Measurements from ENCODE around the gene XYLT2. TPM values are rescaled to one million over a fixed set of nuclear protein-coding genes. Genes with fewer than 3 reads are reported as not detected.
A peak's percentile ranks its signal among the peaks of the same experiment; 100 is the strongest.

XYLT2 gene
- total and polyA plus RNA-seq, 2 donors: 16.2 to 19.5 TPM

GRCh38 chr17:50364061-50364458 is 18.1 kb downstream of the XYLT2 start:
- H3K27ac ChIP-seq (ENCODE audit: low read depth in 1 of 2, low read length in 1 of 2): no peak overlapping the region
- H3K4me3 ChIP-seq (ENCODE audit: low read length in 2 of 2): no peak overlapping the region
- no peak for DNase-seq (ENCODE audit: low read depth in 6 of 9, low spot score in 9 of 9)
- H3K27me3 ChIP-seq (ENCODE audit: control insufficient read depth in 2 of 2, insufficient read depth in 1 of 2, low read length in 1 of 2): no peaks in the 10 kb centered on the region
- peaks cover 0 to 22% of the 10 kb centered on the region in 2 donors for H3K4me1 ChIP-seq (ENCODE audit: control insufficient read depth in 2 of 2, insufficient read depth in 2 of 2, low read length in 2 of 2)
- H3K9me3 ChIP-seq (ENCODE audit: control insufficient read depth in 2 of 2, insufficient read depth in 1 of 2, low read length in 1 of 2): no peaks in the 10 kb centered on the region
- WGBS: 91% methylated on average over 4 of the region's 4 CpGs
- peaks cover 65 to 68% of the 10 kb centered on the region in 2 donors for H3K36me3 ChIP-seq (ENCODE audit: control insufficient read depth in 2 of 2, insufficient read depth in 2 of 2, low read length in 1 of 2)

DNA sequence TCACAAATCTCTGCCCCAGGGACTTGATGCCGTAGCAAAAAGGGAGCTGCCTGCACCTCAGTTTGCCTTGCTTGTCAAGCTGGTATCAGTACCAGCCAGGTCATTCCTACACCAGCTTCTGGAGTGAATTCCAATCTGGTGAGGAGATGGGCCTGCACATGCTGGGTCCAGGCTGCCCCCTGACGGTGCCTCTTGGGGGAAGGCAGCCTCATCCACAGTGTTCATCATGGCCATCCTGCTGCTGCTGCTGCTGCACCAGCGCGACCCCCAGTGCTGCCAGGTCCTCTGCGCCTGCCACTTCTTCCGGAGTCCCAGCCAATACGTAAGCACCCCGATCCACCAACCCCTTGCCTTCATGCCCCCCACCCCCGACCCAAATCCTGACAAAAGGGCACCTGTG is 18.8 kb downstream of the XYLT2 start:
- no peaks in the 10 kb centered on the region for H3K27me3 ChIP-seq (ENCODE audit: control insufficient read depth in 2 of 2, insufficient read depth in 1 of 2, low read length in 1 of 2)
- peaks cover 60 to 67% of the 10 kb centered on the region in 2 donors for H3K36me3 ChIP-seq (ENCODE audit: control insufficient read depth in 2 of 2, insufficient read depth in 2 of 2, low read length in 1 of 2)
- H3K9me3 ChIP-seq (ENCODE audit: control insufficient read depth in 2 of 2, insufficient read depth in 1 of 2, low read length in 1 of 2): no peaks in the 10 kb centered on the region
- peaks cover 0 to 19% of the 10 kb centered on the region in 2 donors for H3K4me1 ChIP-seq (ENCODE audit: control insufficient read depth in 2 of 2, insufficient read depth in 2 of 2, low read length in 2 of 2)
- no peak for DNase-seq (ENCODE audit: low read depth in 6 of 9, low spot score in 9 of 9)
- H3K4me3 ChIP-seq (ENCODE audit: low read length in 2 of 2): no peak overlapping the region
- H3K27ac ChIP-seq (ENCODE audit: low read depth in 1 of 2, low read length in 1 of 2): no peak overlapping the region
- WGBS: 96% methylated on average over 9 of the region's 9 CpGs

GRCh38 chr17:50365165-50365564 is 19.2 kb downstream of the XYLT2 start:
- peaks cover 60 to 68% of the 10 kb centered on the region in 2 donors for H3K36me3 ChIP-seq (ENCODE audit: control insufficient read depth in 2 of 2, insufficient read depth in 2 of 2, low read length in 1 of 2)
- no peaks in the 10 kb centered on the region for H3K9me3 ChIP-seq (ENCODE audit: control insufficient read depth in 2 of 2, insufficient read depth in 1 of 2, low read length in 1 of 2)
- no peak for DNase-seq (ENCODE audit: low read depth in 6 of 9, low spot score in 9 of 9)
- no peak overlapping the region for H3K4me3 ChIP-seq (ENCODE audit: low read length in 2 of 2)
- H3K4me1 ChIP-seq (ENCODE audit: control insufficient read depth in 2 of 2, insufficient read depth in 2 of 2, low read length in 2 of 2): peaks cover 0 to 17% of the 10 kb centered on the region in 2 donors
- 96% methylated on average over 2 of the region's 2 CpGs for WGBS
- no peak overlapping the region for H3K27ac ChIP-seq (ENCODE audit: low read depth in 1 of 2, low read length in 1 of 2)
- no peaks in the 10 kb centered on the region for H3K27me3 ChIP-seq (ENCODE audit: control insufficient read depth in 2 of 2, insufficient read depth in 1 of 2, low read length in 1 of 2)

GRCh38 chr17:50365649-50366393 is 19.9 kb downstream of the XYLT2 start:
- WGBS: 94% methylated on average over 14 of the region's 14 CpGs
- Histone ChIP-seq H3K27ac (ENCODE audit: low read depth in 1 of 2, low read length in 1 of 2) (no peak overlapping the region), H3K4me1 (ENCODE audit: control insufficient read depth in 2 of 2, insufficient read depth in 2 of 2, low read length in 2 of 2) (peaks cover 0 to 11% of the 10 kb centered on the region in 2 donors), H3K36me3 (ENCODE audit: control insufficient read depth in 2 of 2, insufficient read depth in 2 of 2, low read length in 1 of 2) (peaks cover 59 to 68% of the 10 kb centered on the region in 2 donors), H3K4me3 (ENCODE audit: low read length in 2 of 2) (no peak overlapping the region), H3K27me3 (ENCODE audit: control insufficient read depth in 2 of 2, insufficient read depth in 1 of 2, low read length in 1 of 2) (no peaks in the 10 kb centered on the region), H3K9me3 (ENCODE audit: control insufficient read depth in 2 of 2, insufficient read depth in 1 of 2, low read length in 1 of 2) (no peaks in the 10 kb centered on the region)
- DNase-seq (ENCODE audit: low read depth in 6 of 9, low spot score in 9 of 9): no peak

- Histone ChIP-seq H3K36me3 (ENCODE audit: control insufficient read depth in 2 of 2, insufficient read depth in 2 of 2, low read length in 1 of 2) (peaks cover 52 to 62% of the 10 kb centered on the region in 2 donors), H3K9me3 (ENCODE audit: control insufficient read depth in 2 of 2, insufficient read depth in 1 of 2, low read length in 1 of 2) (no peaks in the 10 kb centered on the region), H3K27me3 (ENCODE audit: control insufficient read depth in 2 of 2, insufficient read depth in 1 of 2, low read length in 1 of 2) (no peaks in the 10 kb centered on the region), H3K27ac (ENCODE audit: low read depth in 1 of 2, low read length in 1 of 2) (no peak overlapping the region), H3K4me1 (ENCODE audit: control insufficient read depth in 2 of 2, insufficient read depth in 2 of 2, low read length in 2 of 2) (peaks cover 10 to 12% of the 10 kb centered on the region in 2 donors), H3K4me3 (ENCODE audit: low read length in 2 of 2) (no peak overlapping the region)
- no peak for DNase-seq (ENCODE audit: low read depth in 6 of 9, low spot score in 9 of 9)
- WGBS: 100% methylated on average over 1 of the region's 1 CpG
Measured at GRCh38 chr17:50367401-50367800, 21.5 kb downstream of the XYLT2 start.

- WGBS: 99% methylated on average over 5 of the region's 5 CpGs
- DNase-seq (ENCODE audit: low read depth in 6 of 9, low spot score in 9 of 9): no peak
Measured at GRCh38 chr17:50370052-50370451, 24.1 kb downstream of the XYLT2 start.

GRCh38 chr17:50371526-50371925 is 25.6 kb downstream of the XYLT2 start:
- 94% methylated on average over 2 of the region's 2 CpGs for WGBS
- no peak overlapping the region for H3K27ac ChIP-seq (ENCODE audit: low read depth in 1 of 2, low read length in 1 of 2)
- H3K36me3 ChIP-seq (ENCODE audit: control insufficient read depth in 2 of 2, insufficient read depth in 2 of 2, low read length in 1 of 2): peaks cover 33 to 45% of the 10 kb centered on the region in 2 donors
- no peak overlapping the region for H3K4me3 ChIP-seq (ENCODE audit: low read length in 2 of 2)
- DNase-seq (ENCODE audit: low read depth in 6 of 9, low spot score in 9 of 9): no peak
- peaks cover 15 to 17% of the 10 kb centered on the region in 2 donors for H3K4me1 ChIP-seq (ENCODE audit: control insufficient read depth in 2 of 2, insufficient read depth in 2 of 2, low read length in 2 of 2)
- no peaks in the 10 kb centered on the region for H3K9me3 ChIP-seq (ENCODE audit: control insufficient read depth in 2 of 2, insufficient read depth in 1 of 2, low read length in 1 of 2)
- H3K27me3 ChIP-seq (ENCODE audit: control insufficient read depth in 2 of 2, insufficient read depth in 1 of 2, low read length in 1 of 2): no peaks in the 10 kb centered on the region

More at GRCh38 chr17:50370052-50370451, 24.1 kb downstream of the XYLT2 start:
- Histone ChIP-seq H3K4me3 (ENCODE audit: low read length in 2 of 2) (no peak overlapping the region), H3K36me3 (ENCODE audit: control insufficient read depth in 2 of 2, insufficient read depth in 2 of 2, low read length in 1 of 2) (peaks cover 42 to 54% of the 10 kb centered on the region in 2 donors), H3K27ac (ENCODE audit: low read depth in 1 of 2, low read length in 1 of 2) (no peak overlapping the region), H3K9me3 (ENCODE audit: control insufficient read depth in 2 of 2, insufficient read depth in 1 of 2, low read length in 1 of 2) (no peaks in the 10 kb centered on the region), H3K4me1 (ENCODE audit: control insufficient read depth in 2 of 2, insufficient read depth in 2 of 2, low read length in 2 of 2) (peaks cover 15 to 17% of the 10 kb centered on the region in 2 donors), H3K27me3 (ENCODE audit: control insufficient read depth in 2 of 2, insufficient read depth in 1 of 2, low read length in 1 of 2) (no peaks in the 10 kb centered on the region)

GRCh38 chr17:50372222-50372757 is 26.4 kb downstream of the XYLT2 start:
- WGBS: 30% methylated on average over 14 of the region's 14 CpGs
- no peaks in the 10 kb centered on the region for H3K27me3 ChIP-seq (ENCODE audit: control insufficient read depth in 2 of 2, insufficient read depth in 1 of 2, low read length in 1 of 2)
- peak overlapping the region; percentile 81 to 95 for H3K4me3 ChIP-seq (ENCODE audit: low read length in 2 of 2)
- no peak for DNase-seq (ENCODE audit: low read depth in 6 of 9, low spot score in 9 of 9)
- peaks cover 25 to 40% of the 10 kb centered on the region in 2 donors for H3K36me3 ChIP-seq (ENCODE audit: control insufficient read depth in 2 of 2, insufficient read depth in 2 of 2, low read length in 1 of 2)
- H3K27ac ChIP-seq (ENCODE audit: low read depth in 1 of 2, low read length in 1 of 2): peak overlapping the region; percentile 89 to 99
- peaks cover 15 to 17% of the 10 kb centered on the region in 2 donors for H3K4me1 ChIP-seq (ENCODE audit: control insufficient read depth in 2 of 2, insufficient read depth in 2 of 2, low read length in 2 of 2)
- no peaks in the 10 kb centered on the region for H3K9me3 ChIP-seq (ENCODE audit: control insufficient read depth in 2 of 2, insufficient read depth in 1 of 2, low read length in 1 of 2)

DNA sequence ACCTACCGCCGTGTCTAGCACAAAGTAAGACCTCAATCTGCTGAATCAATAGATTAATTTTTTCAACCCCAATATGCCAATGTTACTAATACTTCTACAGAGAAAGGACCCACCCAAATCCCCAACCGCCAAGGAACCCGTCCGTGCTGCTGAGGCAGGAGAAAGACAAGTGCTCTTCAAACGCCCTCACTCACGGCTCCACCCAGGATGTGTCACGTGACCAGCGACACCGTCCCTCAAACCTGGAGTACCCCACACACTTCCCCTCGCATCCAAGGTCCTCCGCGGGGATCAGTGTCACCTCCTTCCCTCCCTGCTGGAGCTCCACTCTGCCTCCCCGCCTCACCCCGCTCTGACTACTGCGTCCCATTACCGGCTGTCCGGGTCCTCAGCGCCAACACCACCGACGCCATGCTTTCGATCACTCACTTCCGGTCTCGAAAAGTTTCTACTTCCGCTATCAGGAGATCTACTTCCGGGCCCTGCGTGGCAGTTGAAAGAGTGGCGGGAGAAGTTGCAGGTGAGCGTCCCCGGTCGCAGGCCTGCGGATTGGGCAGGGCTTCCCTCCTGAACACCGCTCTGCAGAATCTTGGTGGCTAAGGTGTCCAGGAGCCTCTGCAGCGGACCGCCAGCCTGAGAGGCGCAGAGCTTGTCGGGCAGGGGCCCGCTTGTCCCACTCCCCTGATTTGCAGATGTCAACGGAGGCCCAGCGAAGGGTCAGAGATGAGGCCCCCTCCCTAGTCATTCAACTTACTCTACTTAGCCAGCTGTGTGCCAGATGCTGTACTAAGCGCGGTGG is 27.0 kb downstream of the XYLT2 start, which contains the start of the genes EME1 and MRPL27:
EME1 (plus strand) TSS at position 472 of the 799 bp plus-strand sequence. CDS start 1,980 bp downstream, outside the sequence.
MRPL27 (minus strand) TSS at position 427 of the 799 bp plus-strand sequence; CDS start at position 413, 14 bp downstream.
- Histone ChIP-seq H3K27me3 (ENCODE audit: control insufficient read depth in 2 of 2, insufficient read depth in 1 of 2, low read length in 1 of 2) (no peaks in the 10 kb centered on the region), H3K4me3 (ENCODE audit: low read length in 2 of 2) (peak within 1 kb of the TSS; percentile 81 to 95), H3K27ac (ENCODE audit: low read depth in 1 of 2, low read length in 1 of 2) (peak within 1 kb of the TSS; percentile 89 to 99), H3K9me3 (ENCODE audit: control insufficient read depth in 2 of 2, insufficient read depth in 1 of 2, low read length in 1 of 2) (no peaks in the 10 kb centered on the region), H3K36me3 (ENCODE audit: control insufficient read depth in 2 of 2, insufficient read depth in 2 of 2, low read length in 1 of 2) (peaks cover 18 to 33% of the 10 kb centered on the region in 2 donors), H3K4me1 (ENCODE audit: control insufficient read depth in 2 of 2, insufficient read depth in 2 of 2, low read length in 2 of 2) (peaks cover 15 to 17% of the 10 kb centered on the region in 2 donors)
- peak; percentile 85 to 97 (median 92) for DNase-seq (ENCODE audit: low read depth in 6 of 9, low spot score in 9 of 9)
- 3% methylated on average over 42 of the region's 42 CpGs for WGBS
